Tibial nerve (tissue), 4 donors: ENCODE data around the gene TANC1. TPM values are rescaled to one million over a fixed set of nuclear protein-coding genes. Genes with fewer than 3 reads are reported as not detected.

Source experiments
- DNase-seq, 2 donors: peaks; one replicate each; pipeline ENCODE4 v3.0.0-alpha.2; 2019; ENCODE audit warnings: low spot score in 2 of 2
- H3K27ac ChIP-seq, 4 donors: fragments of 200-600 bp; sonication (generic) in 3 of 4; one replicate each; pipeline ENCODE4 v1.5.1; 2017 to 2019; ENCODE audit warnings: mild to moderate bottlenecking in 1 of 4
- H3K27me3 ChIP-seq, 2 donors: fragments of 200-600 bp; sonication (generic) in 1 of 2; one replicate each; pipeline versions ENCODE4 v1.5.1 to v1.6.0; 2017 to 2019
- H3K36me3 ChIP-seq, 3 donors: fragments of 200-600 bp; sonication (generic); one replicate each; pipeline ENCODE4 v1.5.1; 2018 to 2019
- H3K4me1 ChIP-seq, 4 donors: fragments of 200-600 bp; sonication (generic) in 3 of 4; one replicate each; pipeline ENCODE4 v1.5.1; 2017 to 2019
- H3K4me3 ChIP-seq, 4 donors: fragments of 200-600 bp; sonication (generic) in 3 of 4; one replicate each; pipeline ENCODE4 v1.5.1; 2017 to 2019; ENCODE audit warnings: mild to moderate bottlenecking in 1 of 4, moderate library complexity in 1 of 4
- H3K9me3 ChIP-seq, 4 donors: fragments of 200-600 bp; sonication (generic) in 3 of 4; one replicate each; pipeline ENCODE4 v1.5.1; 2017 to 2019
- EP300 ChIP-seq, 2 donors: sonication (generic); formaldehyde crosslinking; IDR thresholded peaks; one replicate each; pipeline ENCODE4 v1.6.1; 2017; ENCODE audit warnings: antibody characterized with exemption in 2 of 2, mild to moderate bottlenecking in 1 of 2
- POLR2A ChIP-seq, 2 donors: fragments of 450-650 bp; IDR thresholded peaks; one replicate each; pipeline ENCODE4 v1.6.1; 2017; ENCODE audit warnings: antibody characterized with exemption in 2 of 2, mild to moderate bottlenecking in 2 of 2, moderate library complexity in 2 of 2
- WGBS, 2 donors: methylation state at CpG; one replicate each; pipeline ENCODE4 v1.1.5; 2018; 5-methylcytosine and 5-hydroxymethylcytosine counted together
- total RNA-seq, 4 donors: library from RNA; depleted of rRNA; stranded (reverse); fragments of >200 nt; gene quantifications; one replicate each; pipeline ENCODE4 v1.1.0, GENCODE V29; 2016
- TF ChIP-seq, protein P1 (sequence below), 5 experiments: fragments of 200-600 bp in 3 of 5; fragments of 450-650 bp in 2 of 5; sonication (generic) in 3 of 5; IDR thresholded peaks; one replicate each; pipeline ENCODE4 v1.5.1; 2016 to 2019; ENCODE audit warnings: antibody characterized with exemption in 5 of 5, mild to moderate bottlenecking in 3 of 5, moderate library complexity in 2 of 5

Gene TANC1
- total RNA-seq, 4 donors from 2014 or later, result 43.5 to 66.3 (median 57.6) TPM

DNA sequence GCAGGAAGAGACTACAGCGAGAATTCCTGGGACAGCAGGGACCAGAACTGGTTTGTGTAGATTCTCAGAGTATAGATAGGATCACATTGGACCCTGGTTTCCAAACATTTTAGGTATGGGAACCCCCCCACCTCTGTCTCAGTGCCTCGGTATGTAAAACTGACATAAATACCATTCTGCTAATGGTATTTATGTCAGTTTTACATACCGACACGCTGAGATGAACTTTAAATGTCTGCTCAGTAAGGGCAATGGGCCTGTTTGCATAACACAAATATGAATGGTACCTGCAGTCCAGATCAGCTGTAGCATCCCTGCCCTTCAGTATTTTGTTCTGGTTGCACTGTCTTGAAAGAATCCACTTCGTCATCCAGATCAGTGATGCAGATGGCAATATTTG, 244.9 kb downstream of the TANC1 start:
- no peak overlapping the region for H3K4me3 ChIP-seq
- peaks cover 0 to 56% (median 3%) of the 10 kb centered on the region in 3 donors for H3K36me3 ChIP-seq
- peaks cover 0 to 28% (median 9%) of the 10 kb centered on the region in 4 donors for H3K4me1 ChIP-seq
- H3K27ac ChIP-seq, result no peak overlapping the region
- H3K9me3 ChIP-seq, result peaks cover 0 to 10% (median 0%) of the 10 kb centered on the region in 4 donors
- TF ChIP-seq, protein P1, sequence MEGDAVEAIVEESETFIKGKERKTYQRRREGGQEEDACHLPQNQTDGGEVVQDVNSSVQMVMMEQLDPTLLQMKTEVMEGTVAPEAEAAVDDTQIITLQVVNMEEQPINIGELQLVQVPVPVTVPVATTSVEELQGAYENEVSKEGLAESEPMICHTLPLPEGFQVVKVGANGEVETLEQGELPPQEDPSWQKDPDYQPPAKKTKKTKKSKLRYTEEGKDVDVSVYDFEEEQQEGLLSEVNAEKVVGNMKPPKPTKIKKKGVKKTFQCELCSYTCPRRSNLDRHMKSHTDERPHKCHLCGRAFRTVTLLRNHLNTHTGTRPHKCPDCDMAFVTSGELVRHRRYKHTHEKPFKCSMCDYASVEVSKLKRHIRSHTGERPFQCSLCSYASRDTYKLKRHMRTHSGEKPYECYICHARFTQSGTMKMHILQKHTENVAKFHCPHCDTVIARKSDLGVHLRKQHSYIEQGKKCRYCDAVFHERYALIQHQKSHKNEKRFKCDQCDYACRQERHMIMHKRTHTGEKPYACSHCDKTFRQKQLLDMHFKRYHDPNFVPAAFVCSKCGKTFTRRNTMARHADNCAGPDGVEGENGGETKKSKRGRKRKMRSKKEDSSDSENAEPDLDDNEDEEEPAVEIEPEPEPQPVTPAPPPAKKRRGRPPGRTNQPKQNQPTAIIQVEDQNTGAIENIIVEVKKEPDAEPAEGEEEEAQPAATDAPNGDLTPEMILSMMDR (IDR thresholded peaks at IDR 0.05), result no peak
- TF ChIP-seq EP300 (IDR thresholded peaks at IDR 0.05) (no peak), POLR2A (IDR thresholded peaks at IDR 0.05) (no peak)
- WGBS, 2 donors, result 86 to 90% methylated on average over 5 of the region's 5 CpGs
- H3K27me3 ChIP-seq, result no peaks in the 10 kb centered on the region
- DNase-seq, result no peak

DNA sequence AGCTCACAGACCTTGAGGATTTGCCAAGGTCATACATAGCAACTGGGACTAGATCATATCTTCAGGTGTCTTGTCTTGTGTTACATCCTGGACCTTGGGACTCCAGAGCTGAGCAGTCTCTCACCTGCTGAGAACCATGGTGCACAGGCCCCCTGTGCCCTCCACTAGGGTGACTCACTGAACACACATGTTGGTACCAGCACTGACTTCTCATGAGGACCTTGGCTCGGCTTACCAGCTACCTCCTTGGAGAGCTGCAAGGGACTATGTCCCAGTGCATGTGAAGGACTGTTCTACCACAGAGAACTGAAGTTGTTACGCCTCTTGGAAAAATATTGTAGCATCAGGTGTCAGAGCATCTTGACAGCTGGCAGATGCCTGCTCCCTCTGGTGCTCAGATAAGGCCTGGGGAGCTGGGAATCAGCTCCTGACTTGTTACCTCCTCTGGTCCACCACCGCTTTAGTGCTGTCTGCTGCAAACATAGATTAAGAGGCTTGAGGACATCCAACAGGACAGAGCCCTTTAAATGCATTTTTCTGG, 246.0 kb downstream of the TANC1 start:
- Histone ChIP-seq H3K4me3 (no peak overlapping the region), H3K27ac (no peak overlapping the region), H3K4me1 (peaks cover 0 to 25% (median 4%) of the 10 kb centered on the region in 4 donors), H3K27me3 (no peaks in the 10 kb centered on the region), H3K36me3 (peaks cover 0 to 63% (median 3%) of the 10 kb centered on the region in 3 donors), H3K9me3 (peaks cover 0 to 10% (median 0%) of the 10 kb centered on the region in 4 donors)
- 90 to 96% methylated on average over 3 of the region's 3 CpGs for whole genome bisulfite sequencing, 2 donors
- DNase-seq, result no peak
- TF ChIP-seq POLR2A (IDR thresholded peaks at IDR 0.05) (no peak), EP300 (IDR thresholded peaks at IDR 0.05) (no peak)
- TF ChIP-seq, protein P1 (IDR thresholded peaks at IDR 0.05), result no peak

GRCh38 chr2:159215116-159215515, 246.7 kb downstream of the TANC1 start:
- DNase-seq, result no peak
- Histone ChIP-seq H3K36me3 (peaks cover 0 to 70% (median 3%) of the 10 kb centered on the region in 3 donors), H3K9me3 (peaks cover 0 to 10% (median 0%) of the 10 kb centered on the region in 4 donors), H3K27me3 (no peaks in the 10 kb centered on the region), H3K4me3 (no peak overlapping the region), H3K4me1 (peaks cover 0 to 18% (median 3%) of the 10 kb centered on the region in 4 donors), H3K27ac (no peak overlapping the region)
- TF ChIP-seq EP300 (IDR thresholded peaks at IDR 0.05), result no peak
- TF ChIP-seq, protein P1 (IDR thresholded peaks at IDR 0.05), result no peak
- no peak for TF ChIP-seq POLR2A (IDR thresholded peaks at IDR 0.05)
- WGBS, 2 donors, result 86 to 97% methylated on average over 6 to 7 of the region's 7 CpGs

DNA sequence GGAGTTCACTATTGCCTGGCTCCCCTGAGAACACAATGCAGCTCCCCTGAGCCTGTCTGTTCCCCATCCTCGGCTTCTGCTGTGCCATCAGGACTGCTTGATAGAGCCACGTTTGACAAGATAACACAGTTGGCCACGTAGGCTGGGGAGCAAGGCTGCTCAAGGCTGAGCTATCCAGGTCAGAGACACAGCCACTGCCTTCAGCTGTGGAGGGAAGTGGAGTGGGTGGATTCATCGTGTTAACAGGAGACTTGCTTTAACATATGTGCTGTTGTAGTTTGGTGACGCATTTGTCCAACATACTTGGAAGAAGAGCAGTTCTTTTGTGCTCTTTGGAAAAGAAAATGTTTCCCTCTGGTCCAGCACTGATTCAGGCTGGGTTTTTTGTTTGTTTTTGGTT, 249.2 kb downstream of the TANC1 start:
- H3K4me3 ChIP-seq, result no peak overlapping the region
- DNase-seq, result no peak

GRCh38 chr2:159218389-159218788, 249.9 kb downstream of the TANC1 start:
- peaks cover 0 to 90% (median 3%) of the 10 kb centered on the region in 3 donors for H3K36me3 ChIP-seq
- no peak overlapping the region for H3K27ac ChIP-seq
- H3K4me1 ChIP-seq, result no peaks in the 10 kb centered on the region
- H3K9me3 ChIP-seq, result peaks cover 0 to 10% (median 0%) of the 10 kb centered on the region in 4 donors
- no peak for DNase-seq
- H3K4me3 ChIP-seq, result no peak overlapping the region
- TF ChIP-seq POLR2A (IDR thresholded peaks at IDR 0.05) (no peak), EP300 (IDR thresholded peaks at IDR 0.05) (no peak)
- TF ChIP-seq, protein P1 (IDR thresholded peaks at IDR 0.05), result no peak
- H3K27me3 ChIP-seq, result no peaks in the 10 kb centered on the region
- WGBS, 2 donors, result 86 to 87% methylated on average over 6 of the region's 6 CpGs

More for the DNA sequence above, 249.2 kb downstream of the TANC1 start:
- H3K9me3 ChIP-seq, result peaks cover 0 to 10% (median 0%) of the 10 kb centered on the region in 4 donors
- H3K4me1 ChIP-seq, result no peaks in the 10 kb centered on the region
- H3K27ac ChIP-seq, result no peak overlapping the region
- no peaks in the 10 kb centered on the region for H3K27me3 ChIP-seq
- 52 to 57% methylated on average over 5 of the region's 5 CpGs for WGBS, 2 donors
- TF ChIP-seq POLR2A (IDR thresholded peaks at IDR 0.05) (no peak), EP300 (IDR thresholded peaks at IDR 0.05) (no peak)
- TF ChIP-seq, protein P1 (IDR thresholded peaks at IDR 0.05), result no peak
- peaks cover 0 to 91% (median 3%) of the 10 kb centered on the region in 3 donors for H3K36me3 ChIP-seq
